Retina (tissue), 1 donor: ENCODE results near the gene SACS.
"Not testable (repeated sequence)": the region's sequence is repeated elsewhere in the genome, so short reads cannot be mapped to it uniquely, and the experiment has no call there.

ENCODE experiments used
- DNase-seq: peaks from one replicate; pipeline ENCODE4 v3.0.0-alpha.2; 2016

The SACS gene

GRCh38 chr13:23354520-23354919, 79.0 kb downstream of the SACS start:
- no peak for DNase-seq

- DNase-seq, result no peak
These were observed 81.3 kb downstream of the SACS start for GRCh38 chr13:23352161-23352560.

GRCh38 chr13:23350009-23350408, 83.5 kb downstream of the SACS start:
- DNase-seq, result no peak

- no peak for DNase-seq
These were observed 84.2 kb downstream of the SACS start for GRCh38 chr13:23349161-23349897.

GRCh38 chr13:23348262-23349127, 85.0 kb downstream of the SACS start:
- DNase-seq, result no peak

GRCh38 chr13:23347601-23348000, 85.9 kb downstream of the SACS start:
- no peak for DNase-seq

DNA sequence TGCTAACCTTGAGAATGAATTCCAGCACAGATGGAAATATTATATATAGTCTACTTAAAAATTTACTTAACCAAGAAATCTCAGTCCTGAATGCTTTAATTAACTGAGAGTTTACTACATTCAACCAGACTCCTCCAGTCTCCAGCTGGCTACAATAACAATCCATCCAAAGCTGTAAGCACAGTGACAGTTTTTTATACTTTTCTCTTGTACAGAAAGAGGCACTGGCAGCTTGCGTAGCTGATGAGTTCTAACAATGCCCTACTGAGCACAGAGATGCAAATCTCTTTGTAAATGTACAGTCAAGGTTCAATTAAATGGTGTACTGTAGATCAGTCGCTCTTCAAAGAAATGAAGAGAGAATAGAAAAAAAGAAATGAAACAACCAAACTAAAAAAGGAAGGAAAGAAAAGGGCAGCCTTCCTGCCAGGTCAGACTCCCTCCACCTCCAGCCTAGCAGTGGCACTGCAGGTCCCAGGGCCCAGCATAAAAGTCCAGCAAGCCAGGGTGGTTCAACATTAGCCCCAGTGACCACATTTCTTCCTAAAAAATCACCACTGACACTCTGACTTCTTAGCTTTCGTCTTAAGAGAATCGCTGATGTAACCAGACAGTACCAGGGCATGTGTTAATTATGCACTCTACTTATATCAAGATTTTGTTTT, 88.4 kb downstream of the SACS start:
- DNase-seq, result no peak

DNA sequence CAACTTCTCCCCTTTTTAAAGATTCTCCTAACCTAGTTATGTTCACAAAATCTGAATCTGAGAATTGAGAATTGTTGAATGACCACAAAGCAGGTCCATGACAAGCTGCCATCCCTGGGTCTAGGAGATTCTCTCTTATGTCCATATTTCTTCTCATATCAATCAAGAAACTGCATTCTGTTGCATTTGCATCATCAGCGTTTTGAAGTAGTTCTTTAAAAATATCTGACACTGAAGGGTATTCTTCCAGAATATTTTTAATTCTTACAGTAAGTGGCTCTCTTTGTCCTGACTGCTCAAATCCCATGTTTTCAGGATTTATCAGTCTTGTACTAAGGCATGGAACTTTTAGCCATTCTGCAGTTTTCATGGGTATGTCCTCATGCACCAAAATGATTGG, 94.3 kb downstream of the SACS start:
- DNase-seq, result no peak

- no peak for DNase-seq
These were observed 103.1 kb downstream of the SACS start for GRCh38 chr13:23330356-23330755.

DNA sequence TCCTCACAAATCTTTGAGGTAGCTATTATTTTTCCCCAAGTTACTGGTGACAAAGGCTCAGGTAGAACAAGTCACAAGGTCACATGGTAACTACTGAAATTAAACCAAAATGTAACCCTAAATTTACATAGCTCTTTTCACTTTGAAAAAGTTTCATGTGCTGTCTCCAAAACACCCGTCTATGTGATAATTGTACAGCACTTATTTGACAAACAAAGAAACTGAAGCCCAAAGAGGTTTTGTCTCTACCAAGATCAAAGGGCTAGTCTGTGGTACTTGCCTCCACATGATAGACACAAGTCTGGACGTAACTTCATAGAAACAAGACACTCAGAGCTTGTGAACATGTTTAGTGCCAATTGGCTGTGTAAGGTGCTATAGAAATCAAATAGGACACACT, 108.3 kb downstream of the SACS start:
- no peak for DNase-seq

DNA sequence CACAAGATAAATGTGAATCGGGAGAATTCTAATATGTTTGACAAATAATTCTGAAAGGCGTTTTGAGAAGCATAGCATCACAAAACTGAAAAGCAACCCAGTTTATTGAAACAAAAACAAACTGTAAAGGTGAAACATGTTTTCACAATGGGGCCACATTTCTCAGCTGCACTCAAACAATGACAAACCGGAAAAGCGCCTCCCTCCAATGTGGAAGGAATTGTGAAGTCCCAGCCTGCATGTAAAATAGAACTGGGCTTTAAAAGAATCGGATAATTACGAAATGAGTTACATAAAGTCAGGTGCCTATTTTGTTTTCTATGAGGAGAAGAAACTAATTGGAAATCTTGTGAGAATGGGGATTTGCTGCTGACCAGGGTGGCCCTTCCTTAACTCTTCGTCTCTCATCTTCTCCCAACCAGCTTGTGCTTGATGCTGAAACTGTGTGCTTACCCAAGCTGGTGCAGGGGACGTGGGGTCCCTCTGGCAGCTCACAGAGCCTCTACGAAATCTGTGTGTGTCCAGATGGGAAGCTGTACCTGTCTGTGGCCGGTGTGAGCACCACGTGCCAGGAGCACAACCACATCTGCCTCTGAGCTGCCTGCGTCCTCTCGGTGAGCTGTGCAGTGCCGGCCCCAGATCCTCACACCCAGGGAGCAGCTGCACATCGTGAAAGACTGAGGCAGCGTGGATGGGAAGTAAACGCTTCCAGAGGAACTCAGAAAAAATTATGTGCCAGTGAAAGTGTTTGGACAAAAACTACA, 109.4 kb downstream of the SACS start:
- peak; percentile 33 for DNase-seq

- no peak for DNase-seq
These were observed 110.9 kb downstream of the SACS start for GRCh38 chr13:23322353-23323336.

DNA sequence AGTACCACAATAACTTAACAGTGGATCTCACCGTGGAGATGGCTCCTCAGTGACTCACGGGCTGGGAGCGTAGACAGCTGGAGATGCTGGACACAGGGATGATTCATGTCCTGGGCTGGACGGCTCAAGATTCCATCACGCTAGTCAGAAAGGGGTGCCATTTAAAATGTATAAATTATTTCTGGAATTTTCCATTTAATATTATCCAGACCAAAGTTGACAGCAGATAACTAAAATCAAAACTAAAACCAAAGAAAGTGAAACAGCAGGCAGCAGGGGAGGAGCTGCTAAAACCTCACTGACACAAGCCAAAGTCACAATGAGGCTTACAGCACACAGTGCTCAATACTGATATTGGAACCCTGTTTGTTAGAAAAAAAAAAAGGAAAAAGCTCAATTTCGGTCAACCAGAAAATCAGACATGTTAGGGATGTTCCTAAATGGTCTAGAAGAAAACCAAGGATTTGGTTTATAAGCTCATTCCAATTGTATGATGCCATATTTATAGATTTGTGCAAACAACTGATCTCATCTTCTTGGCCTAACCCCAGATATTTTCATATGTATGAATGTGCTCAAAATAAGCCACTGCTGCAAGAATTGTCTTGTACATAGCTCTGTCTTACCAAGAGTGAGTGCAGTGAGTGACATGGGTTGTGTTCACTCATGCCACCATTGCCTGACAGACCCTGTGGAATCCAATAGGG, 111.8 kb downstream of the SACS start:
- DNase-seq, result no peak

- no peak for DNase-seq
These were observed 112.5 kb downstream of the SACS start for GRCh38 chr13:23320926-23321534.

- DNase-seq, result no peak
These were observed 113.6 kb downstream of the SACS start for GRCh38 chr13:23319883-23320224.

DNA sequence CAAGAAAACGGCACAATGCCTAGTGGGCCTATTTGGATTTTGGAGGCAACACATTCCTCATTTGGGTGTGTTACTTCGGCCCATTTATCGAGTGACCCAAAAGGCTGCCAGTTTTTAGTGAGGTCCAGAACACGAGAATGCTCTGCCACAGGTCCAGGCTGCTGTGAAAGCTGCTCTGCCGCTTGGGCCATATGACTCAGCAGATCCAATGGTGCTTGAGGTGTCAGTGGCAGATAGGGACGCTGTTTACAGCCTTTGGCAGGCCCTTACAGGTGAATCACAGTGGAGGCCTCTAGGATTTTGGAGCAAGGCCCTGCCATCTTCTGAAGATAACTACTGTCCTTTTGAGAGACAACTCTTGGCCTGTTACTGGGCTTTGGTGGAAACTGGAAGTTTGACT, 118.7 kb downstream of the SACS start:
- not testable (repeated sequence) for DNase-seq

DNA sequence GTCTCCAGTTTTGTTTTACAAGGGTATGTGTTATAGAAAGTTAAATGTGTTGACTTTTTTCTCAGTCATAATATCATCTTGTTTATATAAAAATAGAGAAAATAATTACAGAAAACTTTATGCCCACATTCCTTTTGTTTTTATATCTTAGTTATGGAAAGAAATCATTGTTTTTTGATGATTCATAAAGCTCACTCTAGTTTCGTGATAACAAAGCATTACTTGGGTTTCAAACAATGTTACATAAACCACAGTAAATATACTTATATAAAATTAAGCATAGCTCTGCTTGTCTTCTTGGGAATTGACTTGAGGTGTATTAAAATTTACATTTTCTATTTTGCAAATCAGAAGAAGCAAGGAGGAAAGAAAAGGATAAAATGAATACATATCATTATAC, 140.9 kb downstream of the SACS start:
- DNase-seq, result no peak

GRCh38 chr13:23289917-23290357, 143.6 kb downstream of the SACS start:
- DNase-seq, result no peak

- no peak for DNase-seq
These were observed 144.5 kb downstream of the SACS start for GRCh38 chr13:23288995-23289394.

DNA sequence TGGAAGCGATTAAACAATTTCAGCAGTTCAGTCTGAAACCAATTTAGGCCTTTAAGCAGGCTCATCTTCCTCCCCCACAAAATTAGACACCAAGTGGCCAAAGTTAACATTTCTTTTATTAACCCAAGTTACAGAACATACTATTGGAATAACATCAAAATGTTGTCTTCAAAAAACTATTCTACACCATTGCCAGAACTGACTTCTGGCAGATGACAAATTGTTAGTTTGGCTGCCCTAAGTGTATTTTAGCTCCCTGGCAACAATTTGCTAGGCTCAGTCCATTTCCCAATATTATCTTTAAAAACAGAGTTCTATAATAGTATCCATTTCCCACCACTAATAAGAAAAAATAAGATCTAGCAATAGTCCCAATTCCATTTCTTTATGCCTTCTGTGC, 144.9 kb downstream of the SACS start:
- DNase-seq, result no peak

- no peak for DNase-seq
These were observed 154.2 kb downstream of the SACS start for GRCh38 chr13:23279321-23279720.
